Keratinocyte (primary cell): ENCODE measurements around the gene CRBN. TPM values are rescaled to one million over a fixed set of nuclear protein-coding genes. Genes with fewer than 3 reads are reported as not detected.

Source experiments
- DNase-seq: peaks from one replicate; pipeline ENCODE4 v3.0.0-alpha.2; 2011; ENCODE audit warnings: low read depth, missing footprints, low spot score
- FAIRE-seq: peaks from 2 replicates; lab custom pipeline; 2011; peaks lifted over from hg19 to GRCh38; lab: Jason Lieb, UNC
- H2AFZ ChIP-seq: 2 replicates; pipeline ENCODE4 v1.6.0; 2012; ENCODE audit warnings: low read length, control low read depth, inconsistent platforms; ENCODE audit not compliant: control insufficient read depth
- H3K27ac ChIP-seq: 2 replicates; pipeline ENCODE4 v1.5.1; 2011; ENCODE audit warnings: low read length; ENCODE audit not compliant: control insufficient read depth, insufficient read depth
- H3K27me3 ChIP-seq: 3 replicates; pipeline ENCODE4 v1.6.0; 2011; ENCODE audit warnings: low read length; ENCODE audit not compliant: control insufficient read depth, insufficient read depth; ENCODE audit errors: extremely low read depth
- H3K36me3 ChIP-seq, 2 experiments: 2 replicates in 1 of 2; 3 replicates in 1 of 2; pipeline ENCODE4 v1.5.1; 2011; ENCODE audit warnings: low read length in 2 of 2, mild to moderate bottlenecking in 1 of 2; ENCODE audit not compliant: control insufficient read depth in 2 of 2, insufficient read depth in 2 of 2; ENCODE audit errors: extremely low read depth in 1 of 2
- H3K4me1 ChIP-seq: 3 replicates; pipeline ENCODE4 v1.5.1; 2011; ENCODE audit warnings: low read length; ENCODE audit not compliant: control insufficient read depth, insufficient read depth; ENCODE audit errors: extremely low read depth
- H3K4me2 ChIP-seq: 3 replicates; pipeline ENCODE4 v1.6.0; 2011; ENCODE audit warnings: low read depth, low read length; ENCODE audit not compliant: control insufficient read depth, insufficient read depth; ENCODE audit errors: extremely low read depth
- H3K4me3 ChIP-seq, 3 experiments: fragments of 200-600 bp in 1 of 3; sonication (generic) in 1 of 3; 2 replicates in 2 of 3; 3 replicates in 1 of 3; pipeline ENCODE4 v1.5.1; 2011 to 2016; ENCODE audit warnings: low read length in 3 of 3, mild to moderate bottlenecking in 3 of 3, control low read depth in 2 of 3, inconsistent platforms in 1 of 3, low read depth in 1 of 3, mixed read lengths in 1 of 3, mixed run types in 1 of 3, moderate library complexity in 1 of 3; ENCODE audit not compliant: control insufficient read depth in 2 of 3, insufficient read depth in 2 of 3; ENCODE audit errors: extremely low read depth in 1 of 3
- H3K79me2 ChIP-seq: 2 replicates; pipeline ENCODE4 v1.6.0; 2012; ENCODE audit warnings: low read length; ENCODE audit not compliant: control insufficient read depth, insufficient read depth
- H3K9ac ChIP-seq: 3 replicates; pipeline ENCODE4 v1.6.0; 2011; ENCODE audit warnings: low read length; ENCODE audit not compliant: control insufficient read depth, insufficient read depth; ENCODE audit errors: extremely low read depth
- H3K9me1 ChIP-seq: 3 replicates; pipeline ENCODE4 v1.6.0; 2011; ENCODE audit warnings: low read length; ENCODE audit not compliant: control insufficient read depth, insufficient read depth; ENCODE audit errors: extremely low read depth
- H3K9me3 ChIP-seq: 2 replicates; pipeline ENCODE4 v1.5.1; 2012; ENCODE audit warnings: low read depth, low read length; ENCODE audit not compliant: control insufficient read depth
- H4K20me1 ChIP-seq: 3 replicates; pipeline ENCODE4 v1.6.0; 2011; ENCODE audit warnings: low read length; ENCODE audit not compliant: control insufficient read depth, insufficient read depth; ENCODE audit errors: extremely low read depth
- EZH2 ChIP-seq: IDR thresholded peaks from one replicate; pipeline ENCODE4 v1.6.1; 2012; ENCODE audit warnings: inconsistent platforms, mild to moderate bottlenecking, low read length, moderate library complexity
- dilution Hi-C: fragments of 300-500 bp; cut with MboI; formaldehyde crosslinking; loops from one replicate; pipeline ENCODE4 v1.7.0; 2020; ENCODE audit warnings: low sequenced_read_pairs; ENCODE audit not compliant: extremely low pct_ligation_motif_present
- polyA plus RNA-seq, 5 experiments: library from polyadenylated mRNA; depleted of rRNA in 3 of 5; stranded (reverse) in 3 of 5; stranded (forward) in 1 of 5; unstranded in 1 of 5; fragments of >200 nt; gene quantifications; 1 replicate in 1 of 5; 2 replicates in 3 of 5; 3 replicates in 1 of 5; pipeline versions ENCODE4 v1.2.1 to v1.2.3, GENCODE V29; 2011 to 2012; ENCODE audit warnings: missing spikeins in 2 of 5, low read depth in 1 of 5, low replicate concordance in 1 of 5
- TF ChIP-seq, protein P1 (sequence below), 3 experiments: IDR thresholded peaks in 1 of 3; conservative IDR thresholded peaks in 1 of 3; optimal IDR thresholded peaks in 1 of 3; 2 replicates in 2 of 3; 3 replicates in 1 of 3; pipeline versions ENCODE3 to v1.5.1; 2011; ENCODE audit warnings: low read length in 3 of 3, mild to moderate bottlenecking in 3 of 3, moderate library complexity in 2 of 3, control low read depth in 1 of 3, inconsistent platforms in 1 of 3; ENCODE audit not compliant: insufficient read depth in 2 of 3; ENCODE audit errors: extremely low read depth in 1 of 3

Gene CRBN
- polyA plus RNA-seq, 1 donor (not counting 4 experiments of a cell fraction or from before 2014, with no cell fraction given): 37.7 TPM

DNA sequence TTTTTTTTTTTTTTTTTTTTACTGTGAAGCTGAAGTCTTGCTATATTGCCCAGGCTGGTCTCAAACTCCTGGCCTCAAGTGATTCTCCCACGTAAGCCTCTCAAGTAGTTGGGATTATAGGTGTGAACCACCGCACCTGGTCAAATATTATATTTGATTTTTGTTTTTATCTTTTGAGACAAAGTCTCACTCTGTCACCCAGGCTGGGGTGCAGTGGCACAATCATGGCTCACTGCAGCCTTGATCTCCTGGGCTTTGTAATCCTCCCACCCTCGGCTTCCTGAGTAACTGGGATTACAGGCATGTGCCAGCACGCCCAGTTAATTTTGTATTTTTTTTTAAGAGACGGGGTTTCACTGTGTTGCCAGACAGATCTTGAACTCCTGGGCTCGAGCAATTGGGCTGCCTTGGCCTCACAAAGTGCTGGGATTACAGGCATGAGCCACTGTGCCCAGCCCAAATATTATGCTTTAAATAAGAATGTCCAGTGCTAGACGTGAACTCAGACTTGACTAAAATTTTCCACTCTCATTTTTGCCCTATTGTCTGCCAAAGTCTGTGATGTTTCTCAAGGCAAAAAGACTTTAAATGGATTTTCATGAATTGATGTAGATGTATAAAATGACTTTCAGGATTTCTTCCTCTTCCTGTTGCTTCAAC, 33.4 kb upstream of the CRBN start:
- Histone ChIP-seq H3K9me1 (no peaks in the 10 kb centered on the region), H3K79me2 (no peaks in the 10 kb centered on the region), H3K4me1 (no peaks in the 10 kb centered on the region), H3K4me2 (no peak overlapping the region), H3K4me3 (no peak overlapping the region), H3K36me3 (no peaks in the 10 kb centered on the region), H3K9me3 (no peaks in the 10 kb centered on the region), H3K27ac (no peak overlapping the region), H2AFZ (no peak overlapping the region), H3K27me3 (no peaks in the 10 kb centered on the region), H3K9ac (no peak overlapping the region), H4K20me1 (no peaks in the 10 kb centered on the region)
- FAIRE-seq (no peak), DNase-seq (no peak)
- dilution Hi-C loops: loop anchor here (25.0 kb wide), 1 partner anchor 1074 kb away; no protein-coding TSS in a partner anchor
- TF ChIP-seq EZH2: no peak
- TF ChIP-seq, protein P1, sequence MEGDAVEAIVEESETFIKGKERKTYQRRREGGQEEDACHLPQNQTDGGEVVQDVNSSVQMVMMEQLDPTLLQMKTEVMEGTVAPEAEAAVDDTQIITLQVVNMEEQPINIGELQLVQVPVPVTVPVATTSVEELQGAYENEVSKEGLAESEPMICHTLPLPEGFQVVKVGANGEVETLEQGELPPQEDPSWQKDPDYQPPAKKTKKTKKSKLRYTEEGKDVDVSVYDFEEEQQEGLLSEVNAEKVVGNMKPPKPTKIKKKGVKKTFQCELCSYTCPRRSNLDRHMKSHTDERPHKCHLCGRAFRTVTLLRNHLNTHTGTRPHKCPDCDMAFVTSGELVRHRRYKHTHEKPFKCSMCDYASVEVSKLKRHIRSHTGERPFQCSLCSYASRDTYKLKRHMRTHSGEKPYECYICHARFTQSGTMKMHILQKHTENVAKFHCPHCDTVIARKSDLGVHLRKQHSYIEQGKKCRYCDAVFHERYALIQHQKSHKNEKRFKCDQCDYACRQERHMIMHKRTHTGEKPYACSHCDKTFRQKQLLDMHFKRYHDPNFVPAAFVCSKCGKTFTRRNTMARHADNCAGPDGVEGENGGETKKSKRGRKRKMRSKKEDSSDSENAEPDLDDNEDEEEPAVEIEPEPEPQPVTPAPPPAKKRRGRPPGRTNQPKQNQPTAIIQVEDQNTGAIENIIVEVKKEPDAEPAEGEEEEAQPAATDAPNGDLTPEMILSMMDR (optimal IDR thresholded peaks at IDR 0.05 in 1 of 3, IDR thresholded peaks at IDR 0.05 in 1 of 3, conservative IDR thresholded peaks at IDR 0.05 in 1 of 3; ENCODE audit: extremely low read depth in 1 of 3, insufficient read depth in 2 of 3, low read length in 3 of 3): no peak

DNA sequence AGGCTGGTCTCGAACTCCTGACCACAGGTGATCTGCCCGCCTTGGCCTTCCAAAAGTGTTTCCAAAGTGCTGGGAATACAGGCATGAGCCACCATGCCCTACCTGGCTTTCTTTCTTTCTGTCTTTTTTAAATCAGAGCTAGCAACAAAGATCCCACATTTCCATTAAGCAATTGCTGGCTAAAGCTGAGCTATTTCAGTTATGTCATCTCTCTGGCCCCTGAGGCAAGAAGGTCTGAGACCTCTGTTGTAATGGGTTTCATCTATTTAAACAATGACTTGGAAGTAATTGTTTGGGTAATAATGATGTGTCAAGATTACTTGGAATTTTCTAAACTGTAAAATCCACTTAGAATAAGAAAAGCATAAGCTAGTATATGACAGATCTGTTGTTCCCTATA, 30.2 kb upstream of the CRBN start:
- H3K9me1 ChIP-seq: no peaks in the 10 kb centered on the region

More for the DNA sequence above, 30.2 kb upstream of the CRBN start:
- H3K4me2 ChIP-seq: no peak overlapping the region
- no peak overlapping the region for H3K9ac ChIP-seq
- H3K9me3 ChIP-seq: no peaks in the 10 kb centered on the region
- H3K36me3 ChIP-seq: no peaks in the 10 kb centered on the region
- no peak overlapping the region for H3K4me3 ChIP-seq
- no peaks in the 10 kb centered on the region for H3K4me1 ChIP-seq
- H2AFZ ChIP-seq: no peak overlapping the region
- H3K27me3 ChIP-seq: no peaks in the 10 kb centered on the region
- no peaks in the 10 kb centered on the region for H3K79me2 ChIP-seq
- H3K27ac ChIP-seq: no peak overlapping the region
- dilution Hi-C loops: loop anchor here (25.0 kb wide), 1 partner anchor 1078 kb away; no protein-coding TSS in a partner anchor
- TF ChIP-seq, protein P1 (optimal IDR thresholded peaks at IDR 0.05 in 1 of 3, IDR thresholded peaks at IDR 0.05 in 1 of 3, conservative IDR thresholded peaks at IDR 0.05 in 1 of 3; ENCODE audit: extremely low read depth in 1 of 3, insufficient read depth in 2 of 3, low read length in 3 of 3): no peak
- TF ChIP-seq EZH2: no peak
- FAIRE-seq: no peak
- no peaks in the 10 kb centered on the region for H4K20me1 ChIP-seq
- no peak for DNase-seq
